GM18907 (cell line): ENCODE measurements around the gene TSPAN15.

Source experiments
- ATAC-seq: cut with Tn5 transposase; IDR thresholded peaks from one replicate; pipeline ENCODE4 v1.9.1; 2021; ENCODE audit warnings: mild to moderate bottlenecking, moderate library complexity; ENCODE audit not compliant: unreplicated experiment

TSPAN15 gene

DNA sequence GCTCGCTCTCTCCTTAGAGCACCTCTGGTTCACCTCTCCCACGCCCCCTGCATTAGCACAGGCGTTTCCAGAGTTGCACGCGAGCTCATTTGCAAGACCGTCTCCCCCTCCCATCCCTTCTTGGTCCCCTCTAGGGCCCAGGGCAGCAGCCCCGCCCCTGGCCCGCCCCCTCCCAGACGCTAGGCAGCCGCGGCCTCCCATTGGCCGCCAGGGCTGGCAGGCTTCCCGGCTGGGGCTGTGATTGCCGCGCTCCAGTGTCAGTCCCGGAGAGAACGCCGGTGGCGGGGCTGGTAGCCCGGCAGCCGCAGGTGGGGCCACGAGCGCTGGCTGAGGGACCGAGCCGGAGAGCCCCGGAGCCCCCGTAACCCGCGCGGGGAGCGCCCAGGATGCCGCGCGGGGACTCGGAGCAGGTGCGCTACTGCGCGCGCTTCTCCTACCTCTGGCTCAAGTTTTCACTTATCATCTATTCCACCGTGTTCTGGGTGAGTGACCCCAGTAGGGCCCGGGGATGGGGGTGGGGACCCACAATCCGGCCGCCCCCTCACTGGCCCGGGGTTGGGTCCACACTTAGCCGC, at the start of gene TSPAN15:
Gene TSPAN15, plus strand, starts transcription at position 257 of the 575 bp plus-strand sequence. Its CDS starts 130 bp downstream, at position 387.
- peak; percentile 89 for ATAC-seq

DNA sequence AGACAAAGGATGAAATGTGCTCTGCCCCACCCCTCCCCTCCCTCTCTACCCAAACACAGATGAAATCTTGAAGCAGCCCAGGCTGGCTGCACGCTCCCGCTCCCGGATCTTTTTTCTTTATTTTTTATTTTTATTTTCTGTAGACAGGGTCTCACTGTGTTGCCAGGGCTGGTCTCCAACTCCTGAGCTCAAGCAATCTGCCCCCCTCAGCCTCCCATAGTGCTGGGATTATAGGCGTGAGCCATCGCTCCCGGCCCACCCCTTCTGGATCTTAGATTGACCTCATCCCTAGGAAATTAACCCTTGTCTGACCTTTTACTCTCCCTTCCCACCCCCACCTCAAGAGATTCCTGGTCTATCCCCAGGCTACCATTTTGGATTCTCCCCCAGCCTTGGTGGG, 48.9 kb upstream of the TSPAN15 start:
- no peak for ATAC-seq

DNA sequence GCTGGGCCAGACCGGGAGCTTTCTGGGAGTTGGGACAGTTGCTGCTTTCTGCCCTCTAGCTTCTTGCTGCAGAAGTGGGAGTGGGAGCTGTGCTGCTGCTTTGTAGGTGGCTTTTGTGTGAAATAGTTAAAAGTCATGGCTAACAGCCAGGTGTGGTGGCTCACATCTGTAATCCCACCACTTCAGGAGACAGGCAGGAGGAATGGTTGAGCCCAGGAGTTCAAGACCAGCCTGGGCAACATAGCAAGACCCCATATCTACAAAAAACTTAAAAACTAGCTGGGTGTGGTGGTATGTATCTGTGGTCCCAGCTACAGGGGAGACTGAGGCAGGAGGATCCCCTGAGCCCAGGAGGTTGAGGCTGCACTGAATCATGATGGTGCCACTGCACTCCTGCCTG, 48.2 kb upstream of the TSPAN15 start:
- ATAC-seq: no peak

DNA sequence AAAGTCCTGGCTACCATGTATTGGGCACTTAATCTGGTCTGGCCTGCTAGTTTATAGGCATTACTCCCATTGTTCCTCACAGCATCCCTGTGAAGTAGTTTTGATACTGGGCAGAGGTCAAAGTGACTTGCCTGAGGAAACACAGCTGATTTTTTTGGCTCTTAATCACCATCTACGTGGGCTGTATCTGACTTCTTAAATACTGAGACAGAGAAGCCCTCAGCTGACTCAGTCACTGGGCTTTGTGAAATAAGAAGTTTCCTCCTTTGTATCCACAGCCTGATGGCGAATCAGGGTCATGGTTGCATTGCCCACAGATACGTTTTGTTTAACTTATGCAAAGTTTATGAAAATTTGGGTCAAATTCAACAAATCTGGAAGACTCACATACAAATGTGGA, 47.7 kb upstream of the TSPAN15 start:
- no peak for ATAC-seq

DNA sequence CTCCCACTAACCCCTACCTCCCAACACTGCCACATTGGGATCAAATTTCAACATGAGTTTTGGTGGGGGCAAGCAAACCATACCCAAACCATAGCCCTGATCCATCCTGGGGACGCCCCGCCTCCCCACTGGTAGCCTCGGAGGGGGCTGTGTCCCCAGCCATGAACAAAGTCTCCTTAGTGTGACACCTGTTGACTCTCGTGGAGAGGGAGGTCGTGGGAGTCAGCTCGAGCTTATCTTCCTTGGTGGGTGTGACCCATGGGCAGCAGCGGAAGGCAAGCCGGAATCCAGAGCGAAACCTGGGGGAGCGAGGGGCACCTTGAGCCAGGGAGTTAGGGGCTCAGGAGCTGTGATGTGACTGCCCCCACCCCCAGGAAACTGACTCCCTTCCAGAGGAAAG, 46.5 kb upstream of the TSPAN15 start:
- no peak for ATAC-seq

DNA sequence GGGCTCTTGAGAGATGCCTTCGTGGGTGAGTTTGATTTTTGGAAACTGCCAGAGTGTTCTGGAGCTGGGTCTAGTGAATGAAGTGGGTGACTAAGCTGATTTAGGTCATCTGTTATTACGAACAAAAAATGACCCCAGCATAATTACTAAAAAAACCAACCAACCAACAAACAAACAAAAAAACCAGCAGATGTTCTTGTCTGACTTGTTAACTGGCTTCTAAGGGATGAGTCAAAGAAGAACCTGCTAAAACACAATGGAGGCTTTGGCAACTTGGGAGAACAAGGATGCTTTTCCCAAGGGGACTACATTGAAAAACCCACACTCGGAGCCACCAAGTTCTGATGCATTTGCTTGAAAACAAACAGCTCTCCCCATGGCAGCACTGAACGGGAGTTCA, 46.0 kb upstream of the TSPAN15 start:
- ATAC-seq: no peak

DNA sequence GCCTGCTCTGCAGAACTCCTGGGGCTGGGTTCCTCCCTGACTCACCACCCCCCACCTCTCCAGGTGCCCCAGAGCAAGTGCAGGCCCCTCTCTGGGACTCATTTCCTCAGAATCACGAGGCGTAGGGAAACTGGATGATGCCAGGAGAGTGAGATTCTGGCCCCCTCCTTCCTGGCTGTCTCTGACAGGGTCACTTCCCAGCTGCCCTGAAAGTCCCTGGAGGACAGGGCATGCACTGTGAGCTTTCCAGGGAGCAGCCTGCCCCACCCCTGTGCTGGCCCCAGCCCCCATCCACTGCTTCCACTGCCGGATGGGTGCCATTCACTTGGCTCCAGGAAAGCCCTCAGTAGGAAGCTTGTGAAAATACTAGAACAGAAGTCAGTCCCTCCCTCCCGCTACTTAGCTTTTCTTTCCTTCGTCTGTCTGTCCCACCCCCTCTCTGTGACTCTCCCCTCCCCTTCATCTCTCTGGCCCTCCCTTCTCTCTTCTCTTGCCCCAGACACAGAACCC, 44.9 kb upstream of the TSPAN15 start:
- no peak for ATAC-seq

DNA sequence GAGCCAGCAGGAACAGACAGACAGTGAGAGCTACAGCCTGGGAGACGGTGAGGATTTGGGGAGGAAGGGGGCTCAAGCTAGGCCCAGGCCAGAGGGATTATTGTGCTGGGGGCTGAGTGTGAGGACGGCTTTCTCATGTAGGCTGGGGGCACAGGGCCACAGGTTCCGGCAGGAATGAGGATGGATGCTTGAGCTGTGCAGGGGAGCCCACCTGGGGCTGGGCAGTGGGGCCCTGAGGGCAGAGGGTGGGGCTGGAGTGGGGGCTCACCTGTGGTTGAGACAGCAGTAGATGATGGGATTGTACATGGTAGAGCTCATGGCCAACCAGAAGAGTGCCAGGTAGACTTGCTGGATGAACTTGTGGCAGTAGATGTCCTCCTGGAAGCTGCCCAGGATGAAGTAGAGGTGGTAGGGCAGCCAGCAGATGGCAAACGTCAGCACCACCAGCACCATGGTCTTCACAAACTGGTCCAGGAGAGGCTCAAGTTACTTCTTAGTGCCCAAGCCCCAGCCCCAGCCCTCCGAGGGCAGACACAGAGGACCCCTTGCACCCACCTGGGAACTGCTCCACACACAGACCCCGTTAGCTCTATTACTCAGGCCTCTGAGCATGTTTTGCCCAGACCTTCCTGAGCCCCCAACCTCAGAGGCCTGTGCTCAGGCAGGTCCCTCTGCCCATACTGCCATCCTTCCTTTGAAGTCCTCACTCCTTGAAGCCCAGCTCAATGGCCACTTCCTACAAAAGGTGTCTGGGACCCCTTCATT, 44.3 kb upstream of the TSPAN15 start:
- ATAC-seq: no peak

DNA sequence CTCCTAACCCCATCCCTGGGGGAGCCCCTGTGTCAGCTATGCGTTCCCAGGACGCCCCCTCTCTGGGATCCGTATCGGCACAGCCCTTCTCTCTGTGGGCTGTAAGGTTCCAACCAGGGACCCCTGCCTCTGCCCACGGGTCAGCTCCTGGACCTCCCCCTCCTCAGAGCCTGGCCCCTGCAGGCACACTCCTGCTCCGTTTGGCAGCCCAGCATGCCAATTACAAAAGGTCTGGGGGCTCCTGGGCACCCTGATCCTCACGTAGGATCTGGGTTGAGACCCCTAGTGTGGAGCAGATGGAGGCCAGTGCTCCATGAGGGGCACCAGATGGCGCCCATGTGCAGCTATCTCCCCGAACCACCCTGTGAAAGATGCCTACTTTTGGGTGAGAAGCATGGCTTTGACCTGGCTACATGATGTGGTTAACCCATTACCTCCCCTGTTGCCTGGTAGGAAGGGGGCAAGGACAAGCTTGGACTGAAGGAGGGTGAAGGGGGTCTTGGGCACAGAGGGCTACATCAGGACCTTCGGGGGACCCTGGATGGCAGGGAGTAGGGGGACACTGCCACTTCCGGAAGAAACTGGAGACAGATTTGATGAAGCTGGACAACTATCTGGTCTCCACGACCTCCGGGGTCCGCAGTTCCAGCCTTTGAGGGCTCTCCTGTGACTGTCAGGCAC, 43.5 kb upstream of the TSPAN15 start:
- ATAC-seq: no peak

DNA sequence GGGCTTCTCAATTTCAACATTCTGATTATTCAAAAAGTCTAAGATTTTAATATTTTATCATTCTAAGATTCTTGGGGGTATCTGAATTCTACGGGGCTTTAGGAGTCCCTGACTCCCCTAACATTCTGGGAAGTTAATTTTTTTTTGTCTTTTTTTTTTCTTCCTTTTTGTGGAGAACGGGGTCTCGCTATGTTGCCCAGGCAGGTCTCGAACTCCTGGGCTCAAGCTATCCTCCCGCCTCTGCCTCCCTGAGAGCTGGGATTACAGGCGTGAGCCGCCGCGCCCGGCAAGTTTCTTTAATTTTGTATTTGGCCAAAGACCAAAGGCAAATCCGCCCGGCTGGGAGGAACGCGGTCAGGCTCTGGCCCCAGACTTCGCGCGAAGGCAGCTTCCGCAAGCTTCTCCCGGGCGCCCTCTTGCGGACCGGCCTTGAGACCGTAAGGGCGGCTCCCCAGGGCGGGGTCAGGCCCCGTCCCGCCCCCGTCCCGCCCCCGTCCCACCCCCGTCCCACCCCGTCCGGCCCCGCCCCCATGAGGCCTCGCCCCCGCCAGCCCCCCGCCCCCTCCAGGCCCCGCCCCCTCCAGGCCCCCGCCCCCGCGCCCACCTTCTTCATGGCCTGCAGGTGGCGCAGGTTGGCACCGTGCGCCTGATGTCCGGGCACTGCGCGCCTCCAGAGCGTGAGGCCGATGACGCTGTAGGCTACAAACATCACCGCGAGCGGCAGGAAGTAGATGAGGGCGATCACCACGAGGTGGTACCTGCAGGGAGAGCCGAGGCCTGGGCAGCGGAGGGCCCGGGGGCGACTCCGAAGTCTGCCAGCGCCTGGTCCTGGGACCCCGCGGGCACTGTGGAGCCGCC, 42.7 kb upstream of the TSPAN15 start:
- ATAC-seq: peak; percentile 88

DNA sequence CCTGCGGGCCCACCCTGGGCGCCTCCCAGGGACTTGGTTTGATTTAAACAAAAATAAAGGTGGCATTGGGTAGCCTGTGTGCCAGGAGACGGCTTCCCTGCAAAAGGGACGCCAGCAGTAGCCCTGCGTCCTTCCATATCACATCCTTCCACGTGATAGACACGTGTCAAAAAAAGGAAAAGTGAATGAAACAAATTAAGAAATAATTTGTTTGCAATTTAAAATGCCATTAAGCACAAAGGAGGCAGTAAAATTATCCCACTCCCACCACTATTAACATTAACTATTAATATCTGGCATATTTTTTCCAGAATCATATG, 42.1 kb upstream of the TSPAN15 start:
- no peak for ATAC-seq

DNA sequence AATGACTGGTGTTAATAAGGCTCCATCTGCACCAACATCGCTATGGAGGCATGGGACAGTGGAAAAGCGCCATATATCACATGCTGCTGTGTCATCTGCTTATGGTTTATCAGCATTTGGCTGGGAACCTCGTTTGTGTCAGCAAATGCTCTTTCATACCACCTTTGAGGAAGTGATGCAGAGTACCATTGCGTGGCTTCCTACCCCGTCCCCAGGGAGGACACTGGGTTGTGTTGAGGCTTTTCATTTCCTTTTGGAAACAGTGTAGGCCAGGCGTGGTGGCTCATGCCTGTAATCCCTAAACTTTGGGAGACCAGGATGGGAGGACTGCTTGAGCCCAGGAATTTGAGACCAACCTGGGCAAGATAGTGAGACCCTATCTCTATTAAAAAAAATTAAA, 41.3 kb upstream of the TSPAN15 start:
- peak; percentile 37 for ATAC-seq

DNA sequence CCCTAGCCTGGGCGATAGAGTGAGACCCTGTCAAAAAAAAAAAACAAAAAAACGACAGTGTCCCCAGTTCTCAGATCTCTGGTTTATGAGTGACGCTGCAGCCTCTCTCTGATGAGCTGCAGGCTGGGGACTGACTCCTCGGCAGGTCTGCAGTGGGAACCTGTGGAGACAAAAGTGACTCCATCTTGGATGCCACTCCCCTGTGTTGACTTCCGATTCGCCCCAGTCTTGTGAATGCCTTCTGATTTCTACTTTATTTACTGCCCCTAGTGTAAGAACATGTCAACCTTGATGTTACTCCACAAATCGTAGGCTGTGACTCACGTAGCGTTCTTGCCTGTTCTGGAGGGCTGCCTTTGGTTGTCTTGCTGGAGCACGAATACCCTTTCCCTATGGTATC, 40.8 kb upstream of the TSPAN15 start:
- no peak for ATAC-seq

DNA sequence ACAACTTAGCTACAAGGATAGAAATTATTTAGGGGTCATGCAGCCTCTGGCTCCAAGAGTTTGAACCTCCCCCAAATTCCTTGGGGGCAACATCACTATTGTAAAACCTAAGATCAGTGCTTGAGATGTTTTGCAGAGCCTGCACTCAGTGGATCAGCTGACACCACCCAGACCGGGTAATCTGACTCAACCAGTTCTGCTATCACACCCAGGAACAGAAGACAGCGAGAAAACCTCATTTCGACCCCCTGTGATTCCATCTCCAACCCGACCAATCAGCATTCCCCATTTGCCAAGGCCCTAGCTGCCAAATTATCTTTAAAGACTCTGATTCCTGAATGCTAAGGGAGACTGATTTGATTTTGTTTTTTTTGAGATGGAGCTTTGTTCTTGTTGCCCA, 39.8 kb upstream of the TSPAN15 start:
- ATAC-seq: no peak

DNA sequence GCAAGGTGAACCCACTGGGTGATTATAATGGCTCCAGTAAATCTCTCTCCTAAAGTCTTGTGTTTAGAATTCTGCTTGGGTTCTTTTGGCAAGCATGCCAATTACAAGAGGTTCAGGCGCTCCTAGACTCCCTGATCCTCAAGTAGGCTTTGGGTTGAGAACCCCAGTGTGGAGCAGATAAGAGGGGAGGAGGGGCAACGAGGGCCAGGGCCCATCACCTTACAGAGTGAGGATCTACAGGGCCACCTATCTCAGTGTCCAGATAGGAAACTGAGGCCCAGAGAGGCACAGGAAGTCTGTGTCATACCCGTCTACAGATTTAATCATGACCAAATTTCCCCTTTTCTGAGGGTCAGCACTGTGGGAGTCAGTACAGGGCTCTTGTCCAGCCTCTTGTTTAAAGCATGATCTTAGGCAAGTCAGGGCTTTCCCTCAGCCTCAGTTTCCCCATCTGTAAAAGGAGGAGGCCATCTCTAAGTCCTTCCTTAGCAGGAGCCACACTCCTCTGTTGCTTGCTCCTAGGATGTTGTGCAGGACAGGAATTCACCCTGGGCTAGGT, 39.0 kb upstream of the TSPAN15 start:
- ATAC-seq: no peak

DNA sequence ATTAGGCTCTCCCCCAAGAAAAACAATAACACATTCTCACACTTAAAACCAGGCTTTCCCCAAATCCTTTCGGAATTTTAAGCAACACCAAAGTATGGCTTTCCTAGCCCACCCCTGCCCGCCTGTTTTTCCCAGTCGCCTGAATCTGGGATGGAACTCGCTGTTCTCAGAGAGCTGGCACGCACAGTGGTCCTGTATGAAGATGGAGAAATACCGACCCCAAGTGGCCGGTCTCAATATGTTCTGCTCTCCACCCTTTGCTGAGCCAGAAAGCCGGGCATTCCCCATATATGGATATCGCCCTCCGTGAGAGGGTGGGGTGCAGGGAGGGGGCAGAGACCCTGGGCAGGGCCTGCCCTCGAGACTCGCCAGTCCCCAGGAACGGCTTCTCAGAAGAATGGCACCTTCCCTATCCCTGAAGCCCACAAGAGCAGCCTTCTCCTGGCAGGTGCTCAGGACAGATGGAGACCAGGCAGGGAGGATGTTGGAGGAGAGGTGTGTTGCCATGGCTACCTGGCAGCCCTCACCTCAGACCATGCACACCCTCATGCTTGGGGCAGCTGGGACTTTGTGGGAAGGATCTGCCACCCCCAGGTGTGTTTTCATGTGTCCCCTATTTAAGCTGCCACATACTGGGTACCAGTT, 37.9 kb upstream of the TSPAN15 start:
- no peak for ATAC-seq

DNA sequence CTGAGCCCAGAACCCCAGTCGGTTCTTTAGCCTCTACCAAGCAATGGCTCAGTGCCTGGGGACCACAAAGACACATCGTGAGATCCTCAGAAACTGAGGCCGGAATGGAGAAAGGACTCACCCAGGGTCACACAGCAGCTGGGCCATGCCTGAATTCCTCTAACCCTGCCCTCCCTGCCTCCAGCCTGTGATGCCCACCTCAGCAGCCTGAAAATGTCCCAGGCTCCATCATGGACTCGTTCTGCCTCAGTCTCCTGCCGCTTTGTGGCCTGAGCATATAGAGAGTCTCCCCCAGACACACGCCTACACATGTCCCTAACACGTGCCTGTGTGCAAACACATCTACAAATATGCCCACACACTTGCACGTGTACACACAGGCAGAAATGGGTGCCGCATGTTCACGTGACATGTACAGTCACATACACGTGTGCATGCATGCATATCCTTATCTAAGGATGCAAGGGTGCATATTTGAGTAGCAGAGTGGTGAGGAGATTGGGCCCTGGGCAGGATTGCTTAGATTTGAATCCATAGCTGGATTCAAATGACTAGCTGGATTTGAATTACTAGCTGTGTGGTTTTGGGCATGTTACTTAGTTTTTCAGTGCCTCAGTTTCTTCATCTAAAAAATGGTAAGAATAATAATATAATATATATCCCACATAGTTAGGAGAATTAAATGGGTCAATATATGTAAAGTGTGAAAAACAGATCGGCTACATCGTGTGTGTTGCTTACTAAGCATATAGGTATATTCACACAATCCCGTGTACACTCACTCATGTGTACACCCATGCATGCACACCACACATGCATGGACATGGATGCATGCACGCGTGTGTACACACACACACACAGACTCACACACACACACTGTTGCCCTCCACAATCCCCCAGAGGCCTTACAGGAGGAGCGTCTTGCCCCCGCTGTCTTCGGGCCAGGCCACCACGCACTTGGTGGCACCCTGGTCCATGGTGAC, 36.9 kb upstream of the TSPAN15 start:
- ATAC-seq: no peak

DNA sequence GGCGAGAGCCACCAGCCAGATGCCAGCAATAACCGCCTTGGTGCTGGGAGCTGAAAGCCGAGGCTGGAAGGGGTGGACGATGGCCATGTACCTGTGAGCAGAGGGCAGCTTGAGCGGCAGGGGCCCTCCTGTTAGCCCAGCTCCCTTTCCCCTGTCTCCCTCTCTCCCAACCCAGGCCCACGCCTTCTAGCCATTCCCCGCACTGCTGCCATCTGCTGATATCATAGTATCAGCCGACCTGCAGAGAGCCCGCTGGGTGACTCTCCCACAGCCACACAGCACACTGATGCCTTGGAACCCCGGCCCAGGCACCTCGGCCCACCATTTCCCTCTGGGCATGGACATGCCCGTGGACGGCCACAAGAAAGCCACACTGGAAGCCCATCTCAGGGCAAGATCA, 36.2 kb upstream of the TSPAN15 start:
- no peak for ATAC-seq

DNA sequence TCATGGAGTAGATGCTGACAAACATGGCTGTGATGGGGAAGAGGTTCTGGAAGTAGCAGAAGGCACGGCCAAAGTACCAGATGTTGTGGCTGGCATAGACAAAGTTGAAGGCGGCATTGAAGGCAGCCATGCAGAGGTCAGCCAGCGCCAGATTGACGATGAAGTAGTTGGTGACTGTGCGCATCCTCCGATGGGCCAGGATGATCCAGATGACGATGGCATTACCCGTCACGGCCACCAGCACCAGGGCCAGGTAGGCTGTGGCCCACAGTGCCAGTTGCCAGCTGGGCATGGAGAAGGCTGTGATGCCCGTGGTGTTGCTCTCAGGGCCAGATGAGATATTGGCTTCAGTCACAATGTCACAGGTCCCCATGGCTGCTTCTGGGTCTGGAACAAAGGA, 35.3 kb upstream of the TSPAN15 start:
- no peak for ATAC-seq
